Measurements from ENCODE around the gene NRF1.

DNA sequence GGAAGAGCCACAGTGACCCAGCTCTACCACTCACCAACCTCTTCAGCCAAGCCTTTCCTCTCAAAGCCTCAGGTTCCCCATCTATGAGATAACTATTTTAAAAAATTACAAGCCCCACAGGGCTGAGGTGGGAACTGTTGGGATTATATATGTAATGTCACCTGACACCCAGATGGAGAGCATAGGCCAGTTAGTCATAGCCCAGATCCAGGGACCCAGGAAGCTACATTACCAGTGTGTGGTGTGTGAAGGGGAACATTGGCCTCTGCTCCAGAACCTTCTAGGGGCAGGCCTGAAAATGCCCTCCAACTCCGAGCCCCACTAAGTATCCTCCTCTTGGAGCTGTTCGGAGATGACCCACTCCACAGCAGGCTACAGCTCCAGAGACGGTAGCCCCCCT is 162.4 kb downstream of the NRF1 start:
- TF ChIP-seq, protein P1, sequence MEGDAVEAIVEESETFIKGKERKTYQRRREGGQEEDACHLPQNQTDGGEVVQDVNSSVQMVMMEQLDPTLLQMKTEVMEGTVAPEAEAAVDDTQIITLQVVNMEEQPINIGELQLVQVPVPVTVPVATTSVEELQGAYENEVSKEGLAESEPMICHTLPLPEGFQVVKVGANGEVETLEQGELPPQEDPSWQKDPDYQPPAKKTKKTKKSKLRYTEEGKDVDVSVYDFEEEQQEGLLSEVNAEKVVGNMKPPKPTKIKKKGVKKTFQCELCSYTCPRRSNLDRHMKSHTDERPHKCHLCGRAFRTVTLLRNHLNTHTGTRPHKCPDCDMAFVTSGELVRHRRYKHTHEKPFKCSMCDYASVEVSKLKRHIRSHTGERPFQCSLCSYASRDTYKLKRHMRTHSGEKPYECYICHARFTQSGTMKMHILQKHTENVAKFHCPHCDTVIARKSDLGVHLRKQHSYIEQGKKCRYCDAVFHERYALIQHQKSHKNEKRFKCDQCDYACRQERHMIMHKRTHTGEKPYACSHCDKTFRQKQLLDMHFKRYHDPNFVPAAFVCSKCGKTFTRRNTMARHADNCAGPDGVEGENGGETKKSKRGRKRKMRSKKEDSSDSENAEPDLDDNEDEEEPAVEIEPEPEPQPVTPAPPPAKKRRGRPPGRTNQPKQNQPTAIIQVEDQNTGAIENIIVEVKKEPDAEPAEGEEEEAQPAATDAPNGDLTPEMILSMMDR (IDR thresholded peaks at IDR 0.05), result no peak
- TF ChIP-seq EP300 (IDR thresholded peaks at IDR 0.05), result no peak

Measured in ovary (tissue), 3 donors.